Liver (tissue), 9 donors: ENCODE results near the gene NXPE1. TPM values are rescaled to one million over a fixed set of nuclear protein-coding genes. Genes with fewer than 3 reads are reported as not detected.

Source experiments
- DNase-seq: peaks from one replicate; pipeline ENCODE4 v3.0.0-alpha.2; 2017; ENCODE audit warnings: low spot score
- H3K27ac ChIP-seq, 2 donors: one replicate each; pipeline ENCODE4 v1.7.0; 2013; ENCODE audit warnings: inconsistent platforms in 2 of 2, low read length in 2 of 2, control low read depth in 1 of 2, low read depth in 1 of 2, mild to moderate bottlenecking in 1 of 2
- H3K27me3 ChIP-seq, 4 donors: one replicate each; pipeline versions ENCODE4 v1.6.1 to v1.7.0; 2013; ENCODE audit warnings: low read length in 3 of 4, inconsistent platforms in 1 of 4, mild to moderate bottlenecking in 1 of 4, moderate library complexity in 1 of 4; ENCODE audit not compliant: control insufficient read depth in 4 of 4, insufficient read depth in 4 of 4
- H3K36me3 ChIP-seq, 4 donors: one replicate each; pipeline versions ENCODE4 v1.6.1 to v1.7.0; 2013; ENCODE audit warnings: low read length in 3 of 4, mild to moderate bottlenecking in 3 of 4, low read depth in 1 of 4, moderate library complexity in 1 of 4; ENCODE audit not compliant: control insufficient read depth in 4 of 4, insufficient read depth in 3 of 4
- H3K4me1 ChIP-seq, 4 donors: one replicate each; pipeline versions ENCODE4 v1.6.1 to v1.7.0; 2013; ENCODE audit warnings: low read length in 3 of 4, mild to moderate bottlenecking in 3 of 4, moderate library complexity in 1 of 4; ENCODE audit not compliant: control insufficient read depth in 4 of 4, insufficient read depth in 4 of 4
- H3K4me3 ChIP-seq, 3 donors: one replicate each; pipeline versions ENCODE4 v1.6.1 to v1.7.0; 2013; ENCODE audit warnings: low read length in 3 of 3, control low read depth in 1 of 3, low read depth in 1 of 3, mild to moderate bottlenecking in 1 of 3
- H3K9ac ChIP-seq, 2 donors: one replicate each; pipeline ENCODE4 v1.7.0; 2013; ENCODE audit warnings: low read length in 2 of 2, mild to moderate bottlenecking in 2 of 2, moderate library complexity in 2 of 2, control low read depth in 1 of 2, low read depth in 1 of 2
- H3K9me3 ChIP-seq, 4 donors: one replicate each; pipeline versions ENCODE4 v1.6.1 to v1.7.0; 2013; ENCODE audit warnings: low read length in 3 of 4; ENCODE audit not compliant: control insufficient read depth in 4 of 4
- EGR1 ChIP-seq, 2 donors: IDR thresholded peaks; 2 replicates each; pipeline ENCODE4 v1.6.1; 2016 to 2018; ENCODE audit warnings: antibody characterized with exemption in 2 of 2, low read depth in 2 of 2
- FOXA1 ChIP-seq: IDR thresholded peaks from 2 replicates; pipeline ENCODE4 v1.6.1; 2016; ENCODE audit warnings: antibody characterized with exemption
- FOXA2 ChIP-seq: IDR thresholded peaks from 2 replicates; pipeline ENCODE4 v1.6.1; 2016; ENCODE audit warnings: antibody characterized with exemption
- GABPA ChIP-seq, 2 donors: IDR thresholded peaks in 1 of 2; conservative IDR thresholded peaks in 1 of 2; 2 replicates each; pipeline ENCODE4 v1.6.1; 2016; ENCODE audit warnings: antibody characterized with exemption in 2 of 2, mild to moderate bottlenecking in 1 of 2, moderate library complexity in 1 of 2
- HNF4A ChIP-seq, 2 donors: conservative IDR thresholded peaks; 2 replicates each; pipeline ENCODE4 v1.6.1; 2016; ENCODE audit warnings: antibody characterized with exemption in 2 of 2, mild to moderate bottlenecking in 2 of 2
- HNF4G ChIP-seq: IDR thresholded peaks from 2 replicates; pipeline ENCODE4 v1.6.1; 2016; ENCODE audit warnings: antibody characterized with exemption
- NR2F2 ChIP-seq: IDR thresholded peaks from 2 replicates; pipeline ENCODE4 v1.6.1; 2016; ENCODE audit warnings: antibody characterized with exemption
- RAD21 ChIP-seq, 2 donors: IDR thresholded peaks; 2 replicates each; pipeline ENCODE4 v1.6.1; 2016; ENCODE audit warnings: antibody characterized with exemption in 2 of 2, mild to moderate bottlenecking in 2 of 2
- RXRA ChIP-seq, 2 donors: IDR thresholded peaks; 2 replicates each; pipeline ENCODE4 v1.6.1; 2017 to 2018; ENCODE audit warnings: antibody characterized with exemption in 2 of 2, mild to moderate bottlenecking in 1 of 2
- SP1 ChIP-seq: IDR thresholded peaks from 2 replicates; pipeline ENCODE4 v1.6.1; 2018; ENCODE audit warnings: antibody characterized with exemption, mild to moderate bottlenecking
- TAF1 ChIP-seq: conservative IDR thresholded peaks from 2 replicates; pipeline ENCODE4 v1.6.1; 2016; ENCODE audit warnings: antibody characterized with exemption, mild to moderate bottlenecking
- YY1 ChIP-seq: IDR thresholded peaks from 2 replicates; pipeline ENCODE4 v1.6.1; 2016; ENCODE audit warnings: antibody characterized with exemption, mild to moderate bottlenecking
- WGBS: extraction: QIAGEN DNeasy Blood & Tissue Kit; methylation state at CpG from one replicate; pipeline ENCODE4 v1.1.7; 2013; 5-methylcytosine and 5-hydroxymethylcytosine counted together
- polyA plus RNA-seq, 2 donors: library from polyadenylated mRNA; stranded (reverse) in 1 of 2; unstranded in 1 of 2; fragments of 200-250 nt in 1 of 2; fragments of >200 nt in 1 of 2; fragmentation: Nextera tagmentation in 1 of 2; extraction: Ambion mirVana in 1 of 2; gene quantifications; one replicate each; pipeline versions ENCODE4 v1.2.1 to v1.2.3, GENCODE V29; 2013 to 2015
- total RNA-seq, 2 donors: library from RNA; depleted of rRNA; stranded (reverse); fragments of >200 nt; gene quantifications; one replicate each; pipeline ENCODE4 v1.2.3, GENCODE V29; 2014
- TF ChIP-seq, protein P1 (sequence below): IDR thresholded peaks from 2 replicates; pipeline ENCODE4 v1.6.1; 2016; ENCODE audit warnings: antibody characterized with exemption, mild to moderate bottlenecking
- TF ChIP-seq, protein P2 (sequence below): IDR thresholded peaks from 2 replicates; pipeline ENCODE4 v1.6.1; 2016; ENCODE audit warnings: antibody characterized with exemption
- TF ChIP-seq, protein P3 (sequence below): IDR thresholded peaks from 2 replicates; pipeline ENCODE4 v1.6.1; 2016; ENCODE audit warnings: antibody characterized with exemption
- TF ChIP-seq, protein P4 (sequence below): IDR thresholded peaks from 2 replicates; pipeline ENCODE4 v1.6.1; 2016; ENCODE audit warnings: antibody characterized with exemption
- donor health status: healthy.
- donor health status: healthy.
- donor health status: healthy.
- donor health status: healthy.
- donor health status: healthy.

NXPE1 gene
- total and polyA plus RNA-seq, 4 donors = not detected

DNA sequence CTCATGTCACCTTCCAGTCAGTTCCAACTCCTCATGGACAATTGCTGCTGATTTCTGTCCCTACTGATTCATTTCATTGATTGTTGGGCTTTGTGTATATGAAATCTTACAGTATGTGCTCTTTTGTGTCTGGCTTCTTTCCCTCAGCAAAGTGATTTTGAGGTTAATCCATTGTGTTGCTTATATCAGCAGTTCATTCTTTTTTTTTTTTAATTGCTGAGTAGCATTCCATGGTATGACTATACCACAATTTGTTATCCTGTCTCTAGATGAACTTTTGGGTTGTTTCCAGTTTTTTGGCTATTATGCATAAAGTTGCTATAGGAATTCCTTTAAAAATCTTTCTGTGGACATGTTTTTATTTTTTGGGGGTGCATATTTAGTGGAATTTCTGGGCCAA, 59.9 kb downstream of the NXPE1 start (continued):
- TF ChIP-seq, protein P1, sequence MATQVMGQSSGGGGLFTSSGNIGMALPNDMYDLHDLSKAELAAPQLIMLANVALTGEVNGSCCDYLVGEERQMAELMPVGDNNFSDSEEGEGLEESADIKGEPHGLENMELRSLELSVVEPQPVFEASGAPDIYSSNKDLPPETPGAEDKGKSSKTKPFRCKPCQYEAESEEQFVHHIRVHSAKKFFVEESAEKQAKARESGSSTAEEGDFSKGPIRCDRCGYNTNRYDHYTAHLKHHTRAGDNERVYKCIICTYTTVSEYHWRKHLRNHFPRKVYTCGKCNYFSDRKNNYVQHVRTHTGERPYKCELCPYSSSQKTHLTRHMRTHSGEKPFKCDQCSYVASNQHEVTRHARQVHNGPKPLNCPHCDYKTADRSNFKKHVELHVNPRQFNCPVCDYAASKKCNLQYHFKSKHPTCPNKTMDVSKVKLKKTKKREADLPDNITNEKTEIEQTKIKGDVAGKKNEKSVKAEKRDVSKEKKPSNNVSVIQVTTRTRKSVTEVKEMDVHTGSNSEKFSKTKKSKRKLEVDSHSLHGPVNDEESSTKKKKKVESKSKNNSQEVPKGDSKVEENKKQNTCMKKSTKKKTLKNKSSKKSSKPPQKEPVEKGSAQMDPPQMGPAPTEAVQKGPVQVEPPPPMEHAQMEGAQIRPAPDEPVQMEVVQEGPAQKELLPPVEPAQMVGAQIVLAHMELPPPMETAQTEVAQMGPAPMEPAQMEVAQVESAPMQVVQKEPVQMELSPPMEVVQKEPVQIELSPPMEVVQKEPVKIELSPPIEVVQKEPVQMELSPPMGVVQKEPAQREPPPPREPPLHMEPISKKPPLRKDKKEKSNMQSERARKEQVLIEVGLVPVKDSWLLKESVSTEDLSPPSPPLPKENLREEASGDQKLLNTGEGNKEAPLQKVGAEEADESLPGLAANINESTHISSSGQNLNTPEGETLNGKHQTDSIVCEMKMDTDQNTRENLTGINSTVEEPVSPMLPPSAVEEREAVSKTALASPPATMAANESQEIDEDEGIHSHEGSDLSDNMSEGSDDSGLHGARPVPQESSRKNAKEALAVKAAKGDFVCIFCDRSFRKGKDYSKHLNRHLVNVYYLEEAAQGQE = no peak

DNA sequence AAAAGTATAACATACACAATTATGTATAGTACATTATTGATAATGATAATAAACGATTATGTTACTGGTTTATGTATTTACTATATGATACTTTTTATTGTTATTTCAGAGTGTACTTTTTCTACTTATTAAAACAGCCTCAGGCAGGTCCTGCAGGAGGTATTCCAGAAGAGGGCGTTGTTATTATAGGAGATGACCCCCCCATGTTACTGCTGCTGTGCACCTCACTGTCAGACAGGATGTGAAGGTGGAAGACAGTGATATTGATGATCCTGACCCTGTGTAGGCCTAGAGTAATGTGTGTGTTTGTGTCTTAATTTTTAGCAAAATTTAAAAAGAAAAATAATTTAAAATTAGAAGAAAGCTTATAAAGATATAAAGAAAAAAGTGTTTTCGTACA, 62.8 kb downstream of the NXPE1 start:
- Histone ChIP-seq H3K36me3 (no peaks in the 10 kb centered on the region), H3K4me3 (no peak overlapping the region), H3K9me3 (no peaks in the 10 kb centered on the region), H3K4me1 (no peaks in the 10 kb centered on the region), H3K9ac (no peak overlapping the region), H3K27ac (no peak overlapping the region), H3K27me3 (no peaks in the 10 kb centered on the region)
- DNase-seq = no peak
- whole genome bisulfite sequencing = 78% methylated on average over 3 of the region's 3 CpGs
- TF ChIP-seq TAF1 (no peak), HNF4A (conservative IDR thresholded peaks at IDR 0.05) (no peak), RXRA (IDR thresholded peaks at IDR 0.05) (no peak), NR2F2 (no peak)
- TF ChIP-seq, protein P2, sequence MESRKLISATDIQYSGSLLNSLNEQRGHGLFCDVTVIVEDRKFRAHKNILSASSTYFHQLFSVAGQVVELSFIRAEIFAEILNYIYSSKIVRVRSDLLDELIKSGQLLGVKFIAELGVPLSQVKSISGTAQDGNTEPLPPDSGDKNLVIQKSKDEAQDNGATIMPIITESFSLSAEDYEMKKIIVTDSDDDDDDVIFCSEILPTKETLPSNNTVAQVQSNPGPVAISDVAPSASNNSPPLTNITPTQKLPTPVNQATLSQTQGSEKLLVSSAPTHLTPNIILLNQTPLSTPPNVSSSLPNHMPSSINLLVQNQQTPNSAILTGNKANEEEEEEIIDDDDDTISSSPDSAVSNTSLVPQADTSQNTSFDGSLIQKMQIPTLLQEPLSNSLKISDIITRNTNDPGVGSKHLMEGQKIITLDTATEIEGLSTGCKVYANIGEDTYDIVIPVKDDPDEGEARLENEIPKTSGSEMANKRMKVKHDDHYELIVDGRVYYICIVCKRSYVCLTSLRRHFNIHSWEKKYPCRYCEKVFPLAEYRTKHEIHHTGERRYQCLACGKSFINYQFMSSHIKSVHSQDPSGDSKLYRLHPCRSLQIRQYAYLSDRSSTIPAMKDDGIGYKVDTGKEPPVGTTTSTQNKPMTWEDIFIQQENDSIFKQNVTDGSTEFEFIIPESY = no peak
- TF ChIP-seq, protein P3, sequence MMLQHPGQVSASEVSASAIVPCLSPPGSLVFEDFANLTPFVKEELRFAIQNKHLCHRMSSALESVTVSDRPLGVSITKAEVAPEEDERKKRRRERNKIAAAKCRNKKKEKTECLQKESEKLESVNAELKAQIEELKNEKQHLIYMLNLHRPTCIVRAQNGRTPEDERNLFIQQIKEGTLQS = no peak

DNA sequence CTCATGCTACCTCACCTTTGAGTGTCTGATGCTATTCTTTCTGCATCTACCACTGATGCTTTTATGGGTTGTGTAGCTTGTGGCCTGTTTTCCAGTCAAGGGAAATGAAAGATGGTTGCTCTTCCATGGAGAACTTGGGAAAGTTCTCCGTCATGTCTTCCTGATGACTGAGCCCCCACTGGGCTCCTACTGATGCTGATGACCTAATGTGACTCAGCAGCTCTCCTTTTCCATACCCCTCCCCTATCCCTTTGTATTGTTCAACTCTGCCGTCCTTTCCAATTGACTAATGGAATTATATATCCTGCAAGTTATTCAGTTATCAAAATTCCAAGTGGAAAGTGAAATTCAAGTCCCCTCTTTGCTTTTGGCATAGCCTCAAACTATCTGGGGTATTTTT, 75.8 kb downstream of the NXPE1 start:
- Histone ChIP-seq H3K9ac (no peak overlapping the region), H3K9me3 (no peaks in the 10 kb centered on the region), H3K27ac (no peak overlapping the region), H3K27me3 (no peaks in the 10 kb centered on the region), H3K4me3 (no peak overlapping the region), H3K36me3 (no peaks in the 10 kb centered on the region), H3K4me1 (no peaks in the 10 kb centered on the region)
- TF ChIP-seq YY1 (no peak), RXRA (IDR thresholded peaks at IDR 0.05) (no peak), FOXA2 (no peak), RAD21 (IDR thresholded peaks at IDR 0.05) (no peak), HNF4A (conservative IDR thresholded peaks at IDR 0.05) (no peak), HNF4G (no peak), EGR1 (IDR thresholded peaks at IDR 0.05; ENCODE audit: low read depth in 2 of 2) (no peak), TAF1 (no peak), GABPA (IDR thresholded peaks at IDR 0.05 in 1 of 2, conservative IDR thresholded peaks at IDR 0.05 in 1 of 2) (no peak), NR2F2 (no peak), FOXA1 (no peak), SP1 (no peak)
- TF ChIP-seq, protein P4, sequence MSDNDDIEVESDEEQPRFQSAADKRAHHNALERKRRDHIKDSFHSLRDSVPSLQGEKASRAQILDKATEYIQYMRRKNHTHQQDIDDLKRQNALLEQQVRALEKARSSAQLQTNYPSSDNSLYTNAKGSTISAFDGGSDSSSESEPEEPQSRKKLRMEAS = no peak
- TF ChIP-seq, protein P1 = no peak
- TF ChIP-seq, protein P2 = no peak
- TF ChIP-seq, protein P3 = no peak
- WGBS = 90% methylated on average over 2 of the region's 2 CpGs
- DNase-seq = no peak
